Activated T-helper 9 cell treated with anti-CD3 and anti-CD28 coated beads, Interleukin-2, amount 50 U/mL, for 16 hours (primary cell): ENCODE results near the gene POU6F1.
"Not testable (repeated sequence)": the region's sequence is repeated elsewhere in the genome, so short reads cannot be mapped to it uniquely, and the experiment has no call there.

Experiments used
- DNase-seq: peaks from one replicate; pipeline ENCODE4 v3.0.0-alpha.2; 2020; ENCODE audit warnings: low read depth

Gene POU6F1, protein sequence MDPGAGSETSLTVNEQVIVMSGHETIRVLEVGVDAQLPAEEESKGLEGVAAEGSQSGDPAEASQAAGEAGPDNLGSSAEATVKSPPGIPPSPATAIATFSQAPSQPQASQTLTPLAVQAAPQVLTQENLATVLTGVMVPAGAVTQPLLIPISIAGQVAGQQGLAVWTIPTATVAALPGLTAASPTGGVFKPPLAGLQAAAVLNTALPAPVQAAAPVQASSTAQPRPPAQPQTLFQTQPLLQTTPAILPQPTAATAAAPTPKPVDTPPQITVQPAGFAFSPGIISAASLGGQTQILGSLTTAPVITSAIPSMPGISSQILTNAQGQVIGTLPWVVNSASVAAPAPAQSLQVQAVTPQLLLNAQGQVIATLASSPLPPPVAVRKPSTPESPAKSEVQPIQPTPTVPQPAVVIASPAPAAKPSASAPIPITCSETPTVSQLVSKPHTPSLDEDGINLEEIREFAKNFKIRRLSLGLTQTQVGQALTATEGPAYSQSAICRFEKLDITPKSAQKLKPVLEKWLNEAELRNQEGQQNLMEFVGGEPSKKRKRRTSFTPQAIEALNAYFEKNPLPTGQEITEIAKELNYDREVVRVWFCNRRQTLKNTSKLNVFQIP

GRCh38 chr12:51217968-51218606, at the start of gene POU6F1:
TSS of gene POU6F1 (minus strand) at chr12:51218062. CDS start at chr12:51206836, 11,226 bp downstream.
- DNase-seq: peak; percentile 56

DNA sequence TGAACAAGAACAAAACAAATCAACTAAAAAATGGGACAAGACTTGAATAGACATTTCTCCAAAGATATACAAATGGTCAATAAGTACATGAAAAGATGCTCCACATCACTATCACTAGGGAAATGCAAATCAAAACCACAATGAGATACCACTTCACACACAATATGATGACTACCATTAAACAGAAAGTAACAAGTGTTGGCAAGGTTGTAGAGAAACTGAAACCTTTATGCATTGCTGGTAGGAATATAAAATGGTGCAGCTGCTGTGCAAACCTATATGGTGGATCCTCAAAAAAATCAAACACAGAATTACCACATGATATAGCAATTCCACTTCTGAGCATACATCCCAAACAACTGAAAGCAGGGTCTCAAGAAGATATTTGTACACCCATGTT, 47.2 kb upstream of the POU6F1 start:
- no peak for DNase-seq

GRCh38 chr12:51264297-51264696, 46.4 kb upstream of the POU6F1 start:
- DNase-seq: no peak

- DNase-seq: no peak
Observed at GRCh38 chr12:51263341-51263740, 45.5 kb upstream of the POU6F1 start.

GRCh38 chr12:51262758-51263177, 44.9 kb upstream of the POU6F1 start:
- no peak for DNase-seq

- DNase-seq: not testable (repeated sequence)
Observed at GRCh38 chr12:51259600-51259999, 41.7 kb upstream of the POU6F1 start.

- DNase-seq: no peak
Observed at GRCh38 chr12:51254536-51254935, 36.7 kb upstream of the POU6F1 start.

- no peak for DNase-seq
Observed at GRCh38 chr12:51253276-51253675, 35.4 kb upstream of the POU6F1 start.

DNA sequence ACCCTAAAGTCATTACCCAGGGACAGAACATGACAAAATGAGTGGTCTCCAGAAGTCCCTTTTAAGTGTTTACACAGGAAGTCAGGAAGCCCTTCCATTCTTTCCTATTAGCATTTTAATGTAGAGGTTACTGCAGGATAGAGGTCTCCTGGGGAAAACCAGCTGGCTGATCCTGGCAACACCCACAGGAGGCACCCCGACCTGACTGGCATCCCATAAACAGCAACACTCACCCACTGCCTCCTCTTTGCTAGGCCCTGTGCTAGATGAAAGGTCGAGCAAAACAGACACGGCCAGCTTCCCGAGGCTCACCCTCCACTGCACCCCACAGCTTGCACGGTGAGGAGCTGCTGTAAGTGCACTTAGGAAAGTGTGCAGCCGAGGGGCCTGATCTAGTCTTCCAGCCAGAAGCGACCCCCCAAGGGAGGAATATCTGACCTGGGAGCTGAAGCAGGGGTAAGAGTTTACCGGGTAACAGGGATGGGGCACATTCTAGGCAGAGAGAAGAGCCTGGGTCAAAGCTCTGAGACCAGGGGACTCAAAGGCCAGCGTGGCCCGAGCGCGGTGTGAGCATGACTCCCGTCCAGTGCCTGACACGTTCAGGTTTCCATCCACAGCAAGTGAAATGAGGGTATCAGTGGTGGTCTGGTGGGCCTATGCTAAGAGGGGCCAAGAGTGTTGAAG, 29.8 kb upstream of the POU6F1 start:
- no peak for DNase-seq

GRCh38 chr12:51246254-51246853, 28.5 kb upstream of the POU6F1 start:
- DNase-seq: no peak

- DNase-seq: no peak
Observed at GRCh38 chr12:51245476-51246253, 27.8 kb upstream of the POU6F1 start.

GRCh38 chr12:51244269-51244668, 26.4 kb upstream of the POU6F1 start:
- no peak for DNase-seq

DNA sequence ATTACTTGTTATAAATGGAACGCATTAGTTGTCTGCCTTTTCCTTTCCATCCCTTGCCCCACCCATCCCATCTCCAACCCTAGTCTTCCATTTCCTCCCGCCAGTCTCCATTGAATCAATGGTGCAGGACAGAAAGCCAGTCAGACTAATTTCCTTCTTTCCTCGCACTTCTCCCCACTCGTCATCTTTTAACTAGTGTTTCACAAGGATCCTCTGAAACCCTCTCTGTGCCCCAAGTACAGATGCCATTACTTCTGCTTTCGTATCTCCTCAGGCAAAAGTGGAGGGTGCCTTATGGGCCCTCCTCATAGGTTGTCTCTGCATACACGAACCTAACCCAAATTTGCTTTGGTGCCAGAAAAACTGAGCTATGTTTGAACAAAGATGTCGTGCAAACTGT, 25.0 kb upstream of the POU6F1 start:
- DNase-seq: no peak

GRCh38 chr12:51242120-51242519, 24.3 kb upstream of the POU6F1 start:
- DNase-seq: no peak

DNA sequence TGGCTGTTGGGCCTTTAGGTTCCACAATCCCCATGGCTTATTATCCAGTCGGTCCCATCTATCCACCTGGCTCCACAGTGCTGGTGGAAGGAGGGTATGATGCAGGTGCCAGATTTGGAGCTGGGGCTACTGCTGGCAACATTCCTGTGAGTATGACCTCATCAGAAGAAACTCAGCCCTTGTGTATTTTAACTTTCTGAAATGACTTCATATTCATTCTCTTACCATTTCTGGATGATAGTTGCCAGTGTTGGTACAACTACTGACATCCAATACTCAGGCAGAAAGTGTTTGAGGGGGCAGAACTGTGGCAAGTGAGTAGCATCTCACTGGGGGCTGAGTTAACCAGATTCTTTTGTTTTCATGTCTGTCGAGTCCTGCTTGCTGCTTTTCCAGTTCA, 23.1 kb upstream of the POU6F1 start:
- no peak for DNase-seq

- peak; percentile 93 for DNase-seq
Observed at GRCh38 chr12:51238510-51239334, 20.9 kb upstream of the POU6F1 start, which contains the start of gene DAZAP2. TSS of gene DAZAP2 (plus strand) at chr12:51238826. CDS start at chr12:51238908, 82 bp downstream.

DNA sequence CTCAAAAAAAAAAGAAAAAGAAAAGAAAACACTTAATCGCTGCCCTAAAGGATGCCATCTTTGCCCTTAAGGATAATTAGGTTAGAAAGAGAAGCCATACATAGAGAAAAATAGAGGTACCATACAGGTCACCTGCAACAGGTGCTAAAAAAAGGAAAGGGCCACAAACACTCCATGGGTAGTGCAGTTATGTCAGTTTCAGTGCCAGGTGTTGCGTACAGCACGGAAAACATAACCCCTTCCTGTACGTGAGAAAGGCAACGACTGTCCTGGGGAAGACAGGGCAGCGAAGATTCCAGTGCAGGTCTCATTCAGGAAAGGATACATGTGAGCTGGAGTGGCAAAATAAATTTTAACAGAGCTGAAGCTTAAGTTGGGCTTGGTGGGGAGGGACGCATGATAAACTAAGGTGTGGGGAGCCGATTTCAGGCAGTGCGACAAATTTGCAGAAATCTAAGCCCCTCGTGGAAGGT, 20.2 kb upstream of the POU6F1 start:
- no peak for DNase-seq

DNA sequence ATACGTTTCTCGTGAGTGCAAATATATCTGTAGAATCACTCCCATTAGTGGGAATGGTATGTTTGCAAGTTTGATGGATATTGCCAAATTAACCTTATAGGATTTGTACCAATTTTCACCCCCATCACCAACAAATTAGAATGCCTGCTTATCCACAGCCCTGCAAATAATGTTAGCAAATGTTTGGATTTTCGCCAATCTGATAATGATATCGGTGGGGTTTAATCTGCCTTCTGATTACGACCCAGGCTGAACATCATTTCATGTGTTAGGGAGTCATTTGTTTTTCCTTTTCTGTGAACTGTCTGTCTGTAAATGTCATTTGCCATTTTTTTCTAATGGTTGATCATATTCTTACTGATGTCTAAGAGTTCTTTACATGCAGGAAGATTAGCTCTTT, 16.7 kb upstream of the POU6F1 start:
- DNase-seq: no peak

DNA sequence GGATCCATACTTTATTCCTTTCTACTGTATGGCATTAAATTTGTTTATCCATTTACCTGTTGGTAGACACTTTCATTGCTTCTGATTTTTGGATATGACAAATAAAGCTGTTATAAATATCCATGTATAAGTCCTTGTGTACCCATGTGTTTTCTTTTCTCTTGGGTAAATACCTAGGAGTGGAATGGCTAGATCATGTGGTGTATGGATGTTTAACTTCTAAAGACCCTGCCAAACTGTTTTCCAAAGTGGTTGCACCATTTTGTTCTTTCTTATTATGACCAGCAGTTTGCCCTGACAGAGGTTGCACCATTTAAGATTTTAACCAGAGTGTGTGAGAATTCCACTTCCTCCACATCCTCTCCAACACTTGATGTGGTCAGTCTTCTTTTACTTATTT, 14.8 kb upstream of the POU6F1 start:
- no peak for DNase-seq
